BLaER1 (cell line): ENCODE data around the gene SLK.

Source experiments
- H3K27ac ChIP-seq: shearing (Covaris generic); formaldehyde crosslinking; 2 replicates; pipeline ENCODE4 v1.8.1; 2022
- H3K27me3 ChIP-seq: shearing (Covaris generic); formaldehyde crosslinking; 2 replicates; pipeline ENCODE4 v1.8.1; 2022
- H3K36me3 ChIP-seq: shearing (Covaris generic); formaldehyde crosslinking; 2 replicates; pipeline ENCODE4 v1.8.1; 2022
- H3K4me1 ChIP-seq: shearing (Covaris generic); formaldehyde crosslinking; 2 replicates; pipeline ENCODE4 v1.8.1; 2022
- H3K4me2 ChIP-seq: shearing (Covaris generic); formaldehyde crosslinking; 2 replicates; pipeline ENCODE4 v1.8.1; 2022
- H3K4me3 ChIP-seq: shearing (Covaris generic); formaldehyde crosslinking; 2 replicates; pipeline ENCODE4 v1.8.1; 2022
- H3K9ac ChIP-seq: shearing (Covaris generic); formaldehyde crosslinking; 2 replicates; pipeline ENCODE4 v1.8.1; 2022
- H3K9me3 ChIP-seq: shearing (Covaris generic); formaldehyde crosslinking; 2 replicates; pipeline ENCODE4 v1.8.1; 2022
- H4K20me1 ChIP-seq: shearing (Covaris generic); formaldehyde crosslinking; 2 replicates; pipeline ENCODE4 v1.8.1; 2022
- Cebpa-rat ChIP-seq: shearing (Covaris generic); IDR thresholded peaks from 2 replicates; pipeline ENCODE4 v1.8.1; 2022

The SLK gene

GRCh38 chr10:104036069-104036384 lies 69.1 kb downstream of the SLK start:
- no peaks in the 10 kb centered on the region for H3K27me3 ChIP-seq

GRCh38 chr10:104036518-104037260 lies 69.7 kb downstream of the SLK start:
- H3K9me3 ChIP-seq, result no peaks in the 10 kb centered on the region
- TF ChIP-seq Cebpa-rat, result no peak
- H3K4me3 ChIP-seq, result no peak overlapping the region
- no peak overlapping the region for H3K27ac ChIP-seq
- no peaks in the 10 kb centered on the region for H3K27me3 ChIP-seq
- H3K9ac ChIP-seq, result no peak overlapping the region
- H4K20me1 ChIP-seq, result no peaks in the 10 kb centered on the region
- no peak overlapping the region for H3K4me2 ChIP-seq
- H3K4me1 ChIP-seq, result no peaks in the 10 kb centered on the region
- 0 out of 2 replicates have a peak, but pooled peaks cover 9% of the 10 kb centered on the region for H3K36me3 ChIP-seq

More at GRCh38 chr10:104036069-104036384, 69.1 kb downstream of the SLK start:
- no peak overlapping the region for H3K27ac ChIP-seq
- H3K9ac ChIP-seq, result no peak overlapping the region
- no peaks in the 10 kb centered on the region for H3K9me3 ChIP-seq
- H3K4me1 ChIP-seq, result no peaks in the 10 kb centered on the region
- no peak overlapping the region for H3K4me3 ChIP-seq
- H3K36me3 ChIP-seq, result 0 out of 2 replicates have a peak, but pooled peaks cover 9% of the 10 kb centered on the region
- H3K4me2 ChIP-seq, result no peak overlapping the region
- no peaks in the 10 kb centered on the region for H4K20me1 ChIP-seq
- no peak for TF ChIP-seq Cebpa-rat

GRCh38 chr10:104037261-104037951 lies 70.5 kb downstream of the SLK start:
- no peak overlapping the region for H3K27ac ChIP-seq
- no peak for TF ChIP-seq Cebpa-rat
- no peak overlapping the region for H3K9ac ChIP-seq
- H4K20me1 ChIP-seq, result no peaks in the 10 kb centered on the region
- no peaks in the 10 kb centered on the region for H3K9me3 ChIP-seq
- 0 out of 2 replicates have a peak, but pooled peaks cover 7% of the 10 kb centered on the region for H3K36me3 ChIP-seq
- H3K4me2 ChIP-seq, result no peak overlapping the region
- H3K4me3 ChIP-seq, result no peak overlapping the region
- H3K27me3 ChIP-seq, result no peaks in the 10 kb centered on the region
- no peaks in the 10 kb centered on the region for H3K4me1 ChIP-seq

GRCh38 chr10:104038537-104038936 lies 71.6 kb downstream of the SLK start:
- no peak overlapping the region for H3K4me2 ChIP-seq

GRCh38 chr10:104038958-104039752 lies 72.2 kb downstream of the SLK start:
- no peak overlapping the region for H3K4me2 ChIP-seq
- no peak overlapping the region for H3K4me3 ChIP-seq
- TF ChIP-seq Cebpa-rat, result no peak
- H3K36me3 ChIP-seq, result no peaks in the 10 kb centered on the region
- no peaks in the 10 kb centered on the region for H3K27me3 ChIP-seq
- H3K9ac ChIP-seq, result no peak overlapping the region
- H3K27ac ChIP-seq, result no peak overlapping the region
- H4K20me1 ChIP-seq, result no peaks in the 10 kb centered on the region
- peaks cover 7% of the 10 kb centered on the region for H3K4me1 ChIP-seq
- no peaks in the 10 kb centered on the region for H3K9me3 ChIP-seq

More at GRCh38 chr10:104038537-104038936, 71.6 kb downstream of the SLK start:
- Histone ChIP-seq H3K27ac (no peak overlapping the region), H3K4me1 (peaks cover 1% of the 10 kb centered on the region), H4K20me1 (no peaks in the 10 kb centered on the region), H3K9ac (no peak overlapping the region), H3K27me3 (no peaks in the 10 kb centered on the region), H3K4me3 (no peak overlapping the region), H3K36me3 (no peaks in the 10 kb centered on the region), H3K9me3 (no peaks in the 10 kb centered on the region)
- TF ChIP-seq Cebpa-rat, result no peak

GRCh38 chr10:104040382-104040781 lies 73.4 kb downstream of the SLK start:
- Histone ChIP-seq H3K4me1 (peaks cover 7% of the 10 kb centered on the region), H4K20me1 (no peaks in the 10 kb centered on the region), H3K9ac (no peak overlapping the region), H3K36me3 (no peaks in the 10 kb centered on the region), H3K27me3 (no peaks in the 10 kb centered on the region), H3K4me3 (no peak overlapping the region), H3K9me3 (no peaks in the 10 kb centered on the region), H3K4me2 (no peak overlapping the region), H3K27ac (no peak overlapping the region)
- TF ChIP-seq Cebpa-rat, result no peak

- Histone ChIP-seq H3K36me3 (no peaks in the 10 kb centered on the region), H3K4me1 (peaks cover 7% of the 10 kb centered on the region), H3K4me2 (no peak overlapping the region), H3K9me3 (no peaks in the 10 kb centered on the region), H3K27me3 (no peaks in the 10 kb centered on the region), H3K4me3 (no peak overlapping the region), H3K27ac (no peak overlapping the region), H3K9ac (no peak overlapping the region), H4K20me1 (no peaks in the 10 kb centered on the region)
- TF ChIP-seq Cebpa-rat, result no peak
These were observed 74.2 kb downstream of the SLK start for GRCh38 chr10:104040862-104041789.

- H3K4me2 ChIP-seq, result no peak overlapping the region
- H3K36me3 ChIP-seq, result no peaks in the 10 kb centered on the region
- no peaks in the 10 kb centered on the region for H3K27me3 ChIP-seq
- TF ChIP-seq Cebpa-rat, result no peak
- H3K9ac ChIP-seq, result no peak overlapping the region
- H3K9me3 ChIP-seq, result no peaks in the 10 kb centered on the region
- peaks cover 7% of the 10 kb centered on the region for H3K4me1 ChIP-seq
- H3K4me3 ChIP-seq, result no peak overlapping the region
- no peaks in the 10 kb centered on the region for H4K20me1 ChIP-seq
- no peak overlapping the region for H3K27ac ChIP-seq
These were observed 75.1 kb downstream of the SLK start for GRCh38 chr10:104041891-104042535.
